Bone marrow (tissue), 2 donors: ENCODE results near the gene BCAR1.
"Not testable (repeated sequence)": the region's sequence is repeated elsewhere in the genome, so short reads cannot be mapped to it uniquely, and the experiment has no call there.

Experiments used
- DNase-seq, 2 donors: peaks; one replicate each; lab custom pipeline; 2025; lab: John Stamatoyannopoulos, UW

BCAR1 gene

DNA sequence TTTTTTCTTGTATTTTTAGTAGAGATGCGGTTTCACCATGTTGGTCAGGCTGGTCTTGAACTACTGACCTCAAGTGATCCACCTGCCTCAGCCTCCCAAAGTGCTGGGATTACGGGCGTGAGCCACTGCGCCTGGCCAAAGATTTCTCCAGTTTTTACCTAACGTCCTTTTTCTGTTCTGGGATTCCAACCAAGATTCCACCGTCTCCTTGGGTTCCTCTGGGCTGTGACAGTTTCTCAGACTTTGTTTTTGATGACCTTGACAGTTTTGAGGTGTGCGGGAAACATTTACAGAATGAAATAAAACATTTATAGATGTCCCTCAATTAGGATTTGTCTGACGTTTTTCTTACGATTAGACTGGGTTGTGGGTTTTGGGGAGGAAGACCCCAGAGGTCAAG, 17.9 kb upstream of the BCAR1 start:
- not testable (repeated sequence) for DNase-seq

GRCh38 chr16:75267631-75268264, 16.3 kb upstream of the BCAR1 start:
- DNase-seq, result no peak

- no peak for DNase-seq
Measured at GRCh38 chr16:75266738-75267630, 15.6 kb upstream of the BCAR1 start.

DNA sequence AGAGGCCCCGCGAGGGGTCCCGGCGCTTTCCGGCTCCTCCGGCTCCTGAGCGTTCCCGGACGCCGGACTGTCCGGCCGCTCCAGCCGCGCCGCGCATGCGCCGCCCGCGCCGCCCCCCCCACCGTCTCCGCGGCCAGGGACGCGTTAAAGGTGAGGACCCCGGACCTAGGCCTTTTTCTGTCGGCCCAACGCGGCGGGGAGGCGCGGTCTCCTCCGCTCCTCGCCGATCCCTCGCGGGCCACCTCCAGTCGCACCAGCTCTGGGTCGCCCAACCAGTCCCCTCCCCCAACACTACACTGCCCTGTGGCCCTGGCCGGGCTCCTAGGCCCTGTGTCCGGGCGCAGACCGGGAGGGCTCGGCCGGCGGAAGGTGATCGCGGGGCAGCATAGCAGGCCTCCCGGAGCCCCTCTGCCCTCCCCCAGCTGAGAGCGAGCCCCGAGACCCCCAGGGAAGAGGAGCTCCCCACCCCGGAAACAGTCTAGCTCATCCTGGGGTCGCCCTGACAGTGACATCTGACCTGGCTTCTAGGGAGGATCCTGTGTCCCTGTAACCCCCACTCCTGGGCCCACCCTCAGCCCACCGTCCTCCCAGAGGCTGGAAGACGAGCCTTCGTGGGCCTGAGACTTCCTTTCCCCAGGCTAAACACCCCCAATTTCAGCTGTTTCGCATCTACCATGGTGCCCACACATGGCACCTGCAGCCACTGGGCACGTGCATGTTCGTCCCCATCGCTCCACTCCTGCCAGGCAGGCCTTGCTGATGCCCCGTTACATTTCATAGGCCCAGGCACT, 14.7 kb upstream of the BCAR1 start:
- DNase-seq, result no peak

DNA sequence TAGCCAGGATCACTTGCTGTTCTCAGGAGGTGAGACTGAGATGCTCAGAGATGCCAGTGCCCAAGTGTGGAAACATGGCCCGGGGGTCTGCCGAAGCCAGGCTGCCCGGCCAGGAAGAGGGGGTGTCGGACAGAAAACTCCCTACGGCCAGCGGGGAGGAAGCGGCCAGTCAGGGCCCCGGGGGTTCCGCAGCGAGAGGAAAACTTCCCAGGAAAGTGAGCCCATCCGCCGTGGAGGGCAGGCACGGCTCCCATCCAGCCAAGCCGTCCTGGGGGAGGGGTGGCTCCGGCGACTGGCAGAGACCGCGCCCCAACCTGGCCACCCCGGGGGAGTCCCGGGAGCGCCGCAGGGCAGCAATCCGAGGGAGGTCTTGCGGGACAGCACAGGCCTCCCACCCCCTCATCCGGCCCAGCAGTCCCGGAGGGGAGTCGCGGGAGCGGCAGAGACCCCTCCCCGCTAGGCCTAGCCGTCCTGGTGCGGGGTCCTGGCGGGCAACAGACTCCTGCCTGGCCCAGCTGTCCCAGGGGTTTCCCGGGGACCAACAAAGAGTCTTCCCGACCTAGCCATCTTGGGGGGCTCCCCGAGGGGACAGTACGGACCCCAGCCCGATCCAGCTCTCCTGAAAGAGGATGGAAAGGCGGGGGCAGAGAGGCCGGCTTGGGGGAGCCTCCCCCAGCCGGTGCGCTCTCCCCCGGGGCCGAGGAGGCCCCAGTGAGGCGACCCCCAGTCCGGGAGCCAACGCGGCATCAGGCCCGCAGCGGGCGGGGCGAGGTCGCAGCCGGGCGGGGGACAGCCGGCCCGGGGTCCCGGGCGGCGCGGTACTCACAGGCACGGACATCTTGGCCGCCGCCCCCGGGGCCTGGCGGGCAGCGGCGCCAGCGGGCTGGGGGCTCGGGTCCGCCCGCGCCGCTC, 13.8 kb upstream of the BCAR1 start:
- no peak for DNase-seq

DNA sequence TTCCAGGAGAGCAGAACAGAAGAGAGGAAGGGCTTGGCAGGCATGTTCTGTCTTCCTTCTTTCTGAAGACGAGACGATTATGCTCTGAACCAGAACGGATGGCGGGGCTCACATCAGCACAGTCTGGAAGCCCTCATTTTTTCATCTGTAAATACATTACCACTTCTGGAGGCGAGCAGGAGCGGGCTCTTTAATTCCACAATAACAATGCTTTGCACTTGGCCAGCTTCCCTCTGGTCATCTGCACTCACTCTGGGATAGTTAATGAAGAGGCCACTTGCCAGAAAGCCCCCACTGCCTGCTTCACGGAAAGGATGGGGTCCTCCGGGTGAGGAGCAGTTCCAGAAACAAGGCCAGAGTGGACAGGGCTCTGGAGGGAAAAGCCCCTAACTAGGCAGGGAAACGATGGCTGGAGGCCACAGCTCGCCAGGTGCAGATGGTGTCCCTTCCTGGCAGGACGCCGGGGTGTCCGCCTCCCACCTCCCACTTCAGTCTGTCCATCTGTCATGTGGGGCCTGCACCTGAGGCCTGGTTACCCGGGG, 13.1 kb upstream of the BCAR1 start:
- no peak for DNase-seq

DNA sequence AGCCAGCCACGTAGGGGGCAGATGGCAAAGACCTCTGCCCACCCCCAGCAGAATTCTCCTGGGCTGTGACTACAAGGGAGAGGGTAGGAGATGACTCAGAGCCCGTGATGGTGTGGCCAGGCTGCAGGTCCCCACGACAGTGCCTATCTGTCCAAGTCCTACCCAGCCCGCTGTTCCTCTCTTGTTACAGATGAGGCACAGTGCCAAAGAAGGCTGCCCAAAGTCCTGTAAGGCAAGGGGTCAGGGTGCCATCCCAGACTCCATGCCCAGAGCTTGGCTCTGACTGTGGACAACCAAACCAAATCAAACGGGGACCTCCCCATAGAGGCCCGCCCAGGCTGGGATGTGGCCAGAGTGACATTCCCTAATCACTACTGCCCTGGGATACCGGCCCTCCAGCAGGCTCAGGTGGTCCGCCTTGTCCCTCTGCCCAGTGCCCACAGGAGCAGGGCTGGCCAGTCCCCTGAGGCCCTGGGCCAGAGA, 12.6 kb upstream of the BCAR1 start:
- DNase-seq, result no peak

GRCh38 chr16:75263291-75263962, 12.0 kb upstream of the BCAR1 start:
- no peak for DNase-seq

GRCh38 chr16:75262800-75263127, 11.3 kb upstream of the BCAR1 start:
- DNase-seq, result no peak

DNA sequence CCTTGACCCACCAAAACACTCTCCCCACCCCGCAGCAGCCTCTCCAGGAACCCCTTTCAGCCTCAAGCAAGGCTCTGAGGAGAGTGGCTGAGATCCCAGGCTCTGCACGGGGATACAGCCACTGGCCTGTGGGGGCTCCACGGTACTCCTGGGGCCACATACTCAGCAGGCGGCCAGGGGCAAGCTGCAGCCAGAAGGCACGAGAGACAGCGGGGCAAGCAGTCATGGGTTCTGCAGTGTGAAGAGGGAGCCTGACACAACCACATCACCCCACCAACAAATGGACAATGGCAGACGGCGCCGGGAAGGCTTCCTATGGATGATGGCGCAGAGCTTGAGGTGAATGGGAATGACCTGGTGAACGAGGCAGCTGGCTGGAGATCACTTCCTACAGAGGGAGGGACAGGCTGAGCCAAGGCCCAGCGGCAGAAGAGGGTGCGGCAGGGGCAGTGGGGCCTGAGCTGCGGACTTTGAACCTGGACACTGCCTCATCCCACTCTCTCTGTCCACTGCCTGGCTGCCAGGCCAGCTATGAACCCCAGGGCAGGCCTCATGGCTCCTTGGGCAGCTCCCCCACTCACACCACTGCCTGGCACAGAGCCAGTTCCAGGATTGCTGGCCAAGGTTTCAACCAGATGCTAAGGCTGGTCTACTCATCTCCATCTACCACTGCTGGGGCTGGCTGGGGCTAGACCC, 10.8 kb upstream of the BCAR1 start:
- DNase-seq, result no peak

- DNase-seq, result no peak
Measured at GRCh38 chr16:75261590-75262078, 10.2 kb upstream of the BCAR1 start.

- no peak for DNase-seq
Measured at GRCh38 chr16:75260851-75261589, 9.6 kb upstream of the BCAR1 start.

- no peak for DNase-seq
Measured at GRCh38 chr16:75258807-75259141, 7.3 kb upstream of the BCAR1 start.

DNA sequence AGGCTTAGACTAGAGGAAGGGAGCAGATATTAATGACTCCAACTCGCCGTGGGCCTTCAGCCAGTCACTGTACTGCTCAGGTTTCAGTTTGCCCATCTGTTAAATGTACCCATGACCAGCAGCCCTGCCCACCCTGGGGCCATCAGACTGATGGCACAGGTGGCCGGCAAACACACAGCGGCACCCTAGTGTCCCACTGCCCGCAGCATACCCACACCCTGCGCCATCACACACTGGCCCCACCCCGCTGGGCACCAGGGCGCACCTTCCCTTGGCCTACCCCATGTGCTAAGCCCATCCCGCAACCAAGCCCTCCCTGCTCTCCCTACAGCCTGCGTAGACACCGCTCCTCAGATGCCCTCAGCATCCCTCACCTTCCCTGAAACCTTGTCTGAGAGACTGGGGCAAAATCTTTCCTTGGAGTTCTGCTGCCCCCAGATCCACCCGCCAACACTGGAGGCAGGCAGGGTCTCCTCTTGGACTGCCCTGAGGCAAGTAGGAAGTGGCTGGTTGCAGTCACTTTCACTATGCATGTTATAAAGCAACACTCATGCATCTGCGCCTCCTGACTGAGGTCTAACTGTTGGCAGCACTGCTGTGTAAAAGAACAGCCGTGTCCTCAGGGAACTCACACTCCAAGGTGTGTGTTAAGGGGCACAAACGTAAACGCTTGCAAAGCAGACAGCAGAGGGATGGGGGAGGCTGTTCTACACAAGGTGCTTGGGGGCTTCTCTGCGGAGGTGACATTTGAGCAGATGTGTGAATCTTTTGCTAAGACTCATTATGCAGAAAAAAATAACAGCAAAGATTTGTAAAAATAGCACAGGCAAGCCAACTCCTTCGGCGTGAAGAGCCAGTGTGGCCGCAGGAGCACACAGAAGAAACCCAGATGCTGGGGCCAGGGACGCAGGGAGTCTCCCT, 6.7 kb upstream of the BCAR1 start:
- no peak for DNase-seq

DNA sequence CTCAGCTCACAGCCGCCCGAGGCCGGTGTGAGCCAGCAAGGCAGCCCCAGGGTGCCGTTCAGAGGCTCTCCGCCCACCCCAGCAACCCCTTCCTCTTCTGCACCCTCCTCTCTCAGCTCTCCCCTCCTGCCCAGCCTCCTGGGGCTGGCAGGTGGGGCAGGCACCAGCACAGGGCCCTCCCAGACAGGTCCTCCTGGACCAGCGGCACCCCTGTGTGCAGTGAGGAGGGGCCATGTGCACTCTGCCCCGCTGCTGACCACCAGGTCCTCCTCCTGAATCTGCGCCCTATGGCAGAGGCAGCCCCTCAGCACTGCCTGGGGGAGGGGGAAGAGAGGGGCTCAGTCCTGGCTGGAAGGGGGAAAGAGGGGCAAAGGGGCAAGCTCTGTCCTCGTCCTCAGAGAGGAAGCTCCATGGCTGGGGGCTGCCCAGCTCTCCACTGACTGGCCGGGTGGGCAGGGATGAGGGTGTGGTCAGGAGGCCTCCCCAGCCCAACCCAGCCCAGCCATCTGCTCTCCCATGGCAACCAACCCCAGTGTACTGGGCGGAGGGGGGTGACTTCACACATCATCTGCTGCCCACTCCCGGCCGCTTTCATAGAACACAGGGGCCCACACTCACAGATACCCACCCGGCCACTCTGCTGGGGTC, 5.4 kb upstream of the BCAR1 start:
- DNase-seq, result no peak

- DNase-seq, result no peak
Measured at GRCh38 chr16:75256059-75256571, 4.7 kb upstream of the BCAR1 start.

GRCh38 chr16:75254359-75254837, 3.0 kb upstream of the BCAR1 start:
- DNase-seq, result no peak
